Measurements from ENCODE around the gene RHOA. TPM values are rescaled to one million over a fixed set of nuclear protein-coding genes. Genes with fewer than 3 reads are reported as not detected.
A peak's percentile ranks its signal among the peaks of the same experiment; 100 is the strongest.

Gene RHOA
- total RNA-seq, 1 experiment from 2014 or later = 497 TPM

- H3K4me3 ChIP-seq (replicated peaks in 1 of 2; ENCODE audit: low read depth in 1 of 2, low read length in 2 of 2) = no peak overlapping the region
- CTCF ChIA-PET = no interaction called here
- TF ChIP-seq RAD21 (IDR thresholded peaks at IDR 0.05; ENCODE audit: low read depth) = no peak
- no peak for TF ChIP-seq EZH2 (IDR thresholded peaks at IDR 0.05)
- no peak for TF ChIP-seq SIN3A (IDR thresholded peaks at IDR 0.05; ENCODE audit: low read depth)
- no peak for TF ChIP-seq ELF1 (IDR thresholded peaks at IDR 0.05; ENCODE audit: borderline replicate concordance, low read depth)
- no peak for TF ChIP-seq ZNF274 (IDR thresholded peaks at IDR 0.05; ENCODE audit: low read depth, low read length)
- no peak for TF ChIP-seq REST (IDR thresholded peaks at IDR 0.05; ENCODE audit: low read depth)
- no peak for TF ChIP-seq ZFX (IDR thresholded peaks at IDR 0.05)
- no peak for TF ChIP-seq POLR2AphosphoS5 (IDR thresholded peaks at IDR 0.05; ENCODE audit: low read depth, low read length)
Observed at GRCh38 chr3:49378249-49378895, 33.4 kb downstream of the RHOA start.

More at GRCh38 chr3:49378249-49378895, 33.4 kb downstream of the RHOA start:
- ATAC-seq (peak; percentile 73), DNase-seq (ENCODE audit: low read depth, low spot score) (no peak)
- Histone ChIP-seq H3K36me3 (ENCODE audit: control insufficient read depth in 1 of 2, insufficient read depth in 2 of 2, low read length in 2 of 2) (peaks cover 6 to 17% of the 10 kb centered on the region in 2 experiments; a peak in 3 of 4 replicates), H3K27me3 (ENCODE audit: insufficient read depth, low read length) (no peaks in the 10 kb centered on the region), H3K4me2 (ENCODE audit: low read length) (peak overlapping the region; percentile 40), H3K9me2 (ENCODE audit: insufficient read depth) (no peaks in the 10 kb centered on the region), H3K9ac (ENCODE audit: low read length) (no peak overlapping the region), H3K27ac (ENCODE audit: low read depth, low read length) (peak overlapping the region; percentile 45; the same call in 1 of the 2 replicates), H3K9me3 (ENCODE audit: control insufficient read depth in 1 of 2, insufficient read depth in 1 of 2, low read depth in 1 of 2, low read length in 2 of 2) (no peaks in the 10 kb centered on the region), H2AFZ (ENCODE audit: low read depth, low read length, poor library complexity, severe bottlenecking) (no peak overlapping the region), H3K4me1 (ENCODE audit: control insufficient read depth in 1 of 2, insufficient read depth in 2 of 2, low read length in 2 of 2) (peaks cover 28 to 34% of the 10 kb centered on the region in 2 experiments), H3K79me2 (ENCODE audit: insufficient read depth, low read length) (peaks cover 100% of the 10 kb centered on the region), H4K20me1 (ENCODE audit: insufficient read depth) (peaks cover 12% of the 10 kb centered on the region; the same call in 1 of the 2 replicates)
- BruUV-seq (replicated peaks) = no TSS peak
- intact Hi-C loops (cut with micrococcal nuclease) = no loop called here
- POLR2A ChIA-PET = interaction anchor here (0.7 kb wide), 1 partner anchor 19 kb away, joined by 4 read pairs; no protein-coding TSS in a partner anchor
- RAD21 ChIA-PET (ENCODE audit: low non-redundant PET in 1 of 2, low total read pairs in 2 of 2, uncharacterized antibody in 2 of 2, unreplicated experiment in 2 of 2) = no interaction called here
